HG03342 (cell line): ENCODE data around the gene KCTD17.

Experiments used
- ATAC-seq: cut with Tn5 transposase; IDR thresholded peaks from one replicate; pipeline ENCODE4 v1.9.1; 2021; ENCODE audit warnings: mild to moderate bottlenecking, moderate library complexity; ENCODE audit not compliant: unreplicated experiment

The KCTD17 gene

DNA sequence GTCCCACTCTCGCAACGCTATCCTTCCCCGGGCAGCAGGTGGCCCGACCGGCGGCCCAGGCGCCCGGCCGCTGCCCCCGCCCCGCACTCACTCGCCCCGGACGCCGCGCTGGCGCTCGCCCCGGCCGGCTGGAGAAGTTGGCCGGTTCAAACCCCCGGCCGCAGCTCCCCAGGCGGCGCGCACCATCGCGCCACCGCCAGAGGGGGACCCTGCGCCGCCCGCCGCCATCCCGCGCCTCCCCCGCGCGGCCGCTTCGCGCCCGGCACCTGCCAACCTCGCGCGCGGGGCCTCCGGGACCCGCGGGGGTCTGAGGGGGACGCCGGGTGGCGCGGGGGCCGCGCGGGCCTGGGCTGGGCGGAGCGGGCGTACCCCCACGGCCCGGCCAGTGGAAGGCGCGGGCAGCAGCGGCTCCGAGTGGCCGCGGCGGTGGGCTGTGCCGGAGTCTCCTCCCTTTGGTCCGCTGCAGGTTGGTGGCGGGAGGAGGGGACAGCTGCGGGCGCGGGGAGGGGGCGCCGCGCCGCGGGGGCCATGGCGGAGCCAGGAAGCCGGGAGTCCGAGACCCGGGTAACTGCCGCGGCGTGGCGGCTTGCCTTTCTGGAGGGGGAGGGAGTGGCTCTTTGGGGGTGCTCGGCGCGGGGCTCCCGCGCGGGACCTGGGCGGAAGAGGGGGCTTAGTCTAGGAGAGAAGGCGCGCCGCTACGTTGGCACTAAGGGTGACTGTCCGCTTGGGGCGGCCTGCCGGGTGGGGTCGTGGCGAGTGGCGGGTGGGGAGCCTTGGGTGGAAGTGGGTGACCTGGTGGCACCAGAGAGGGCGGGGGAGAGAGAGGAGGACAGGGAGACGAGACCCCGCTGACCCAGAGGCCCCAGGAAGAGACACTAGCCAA is 32.0 kb upstream of the KCTD17 start, which contains the start of the genes MPST and TST:
TSS of gene MPST (plus strand) at position 434 of the 883 bp plus-strand sequence. CDS start at position 529, 95 bp downstream.
TSS of gene TST (minus strand) at position 139 of the 883 bp plus-strand sequence. CDS start 715 bp downstream, outside the sequence.
- ATAC-seq = peak; percentile 68

DNA sequence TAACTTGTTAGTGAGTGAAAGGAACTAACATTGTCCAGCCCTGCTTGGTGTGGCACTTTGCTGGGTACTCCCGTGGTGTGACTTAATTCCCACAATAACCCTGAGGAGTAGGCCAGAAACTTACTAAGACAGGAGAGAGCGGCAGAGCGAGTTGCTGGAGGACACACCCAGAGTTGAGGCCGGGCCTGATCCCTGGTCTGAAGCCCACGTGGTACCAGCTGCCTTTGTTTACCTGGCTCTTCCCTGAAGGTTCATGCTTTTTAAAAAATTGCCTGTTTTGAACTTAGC is 31.4 kb upstream of the KCTD17 start:
- ATAC-seq = no peak

- no peak for ATAC-seq
These were observed 30.5 kb upstream of the KCTD17 start for GRCh38 chr22:37021041-37021440.

GRCh38 chr22:37021710-37022482 is 29.6 kb upstream of the KCTD17 start:
- ATAC-seq = no peak

DNA sequence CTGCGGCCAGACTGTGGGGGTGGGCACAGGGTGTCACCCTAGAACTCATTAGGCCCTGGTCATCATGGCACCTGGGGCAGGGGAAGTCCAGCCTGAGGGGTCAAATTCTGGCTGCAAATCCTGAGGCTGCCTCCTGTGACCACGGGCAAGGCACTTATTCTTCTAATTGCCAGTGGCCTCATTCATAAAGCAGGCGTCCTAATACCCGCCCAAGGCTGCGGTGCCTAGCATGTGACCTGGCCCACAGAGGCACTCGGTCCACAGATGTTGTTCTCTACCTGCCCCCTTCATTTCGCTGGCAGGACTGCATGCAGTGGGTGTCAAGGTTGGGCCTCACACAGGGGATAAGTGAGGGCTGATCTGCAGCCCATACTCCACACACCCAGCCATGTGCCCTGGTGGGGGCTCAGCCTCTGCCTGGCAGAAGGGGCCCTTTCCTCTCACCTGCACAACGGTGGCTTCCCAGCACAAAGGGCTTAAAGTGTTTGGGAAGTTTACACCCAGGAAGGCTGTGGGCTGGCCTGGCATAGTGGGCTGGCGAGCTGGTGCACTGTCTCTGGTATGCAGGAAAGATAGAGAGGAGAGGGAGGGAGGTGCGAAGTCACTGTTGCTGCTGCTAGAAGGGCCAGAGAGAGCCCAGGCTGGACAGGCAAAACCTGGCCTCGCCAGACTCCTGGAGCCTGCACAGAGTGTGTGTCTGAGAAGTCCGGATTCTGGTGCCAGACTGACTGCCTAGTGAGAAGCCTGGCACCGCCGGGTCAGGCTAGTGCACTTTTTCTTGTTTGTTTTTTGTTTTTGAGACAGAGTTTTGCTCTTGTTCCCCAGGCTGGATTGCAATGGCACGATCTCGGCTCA is 28.8 kb upstream of the KCTD17 start:
- ATAC-seq = no peak

DNA sequence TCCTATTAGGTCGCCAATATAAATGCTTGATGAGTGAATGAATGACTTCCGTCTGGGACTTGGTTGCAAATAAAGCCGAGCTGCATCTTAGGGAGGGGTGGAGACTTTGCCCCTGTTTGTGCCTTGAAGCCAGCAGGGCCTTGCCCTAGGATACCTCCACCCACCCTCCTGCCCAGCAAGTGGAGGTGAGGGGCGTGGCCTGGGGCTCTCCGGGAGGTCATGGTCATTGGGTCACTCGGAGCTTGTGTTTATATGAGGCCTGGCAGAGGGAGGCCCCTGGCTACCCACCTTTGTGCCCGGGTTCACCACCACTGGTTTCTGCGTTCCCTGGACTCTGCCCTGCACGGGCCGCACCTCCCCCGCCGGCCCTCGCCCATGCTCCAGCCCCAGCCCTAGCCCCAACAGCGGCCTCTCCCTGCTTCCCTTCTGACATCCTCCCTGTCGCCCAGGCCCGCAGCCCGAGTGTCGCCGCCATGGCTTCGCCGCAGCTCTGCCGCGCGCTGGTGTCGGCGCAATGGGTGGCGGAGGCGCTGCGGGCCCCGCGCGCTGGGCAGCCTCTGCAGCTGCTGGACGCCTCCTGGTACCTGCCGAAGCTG is 27.7 kb upstream of the KCTD17 start:
- no peak for ATAC-seq

DNA sequence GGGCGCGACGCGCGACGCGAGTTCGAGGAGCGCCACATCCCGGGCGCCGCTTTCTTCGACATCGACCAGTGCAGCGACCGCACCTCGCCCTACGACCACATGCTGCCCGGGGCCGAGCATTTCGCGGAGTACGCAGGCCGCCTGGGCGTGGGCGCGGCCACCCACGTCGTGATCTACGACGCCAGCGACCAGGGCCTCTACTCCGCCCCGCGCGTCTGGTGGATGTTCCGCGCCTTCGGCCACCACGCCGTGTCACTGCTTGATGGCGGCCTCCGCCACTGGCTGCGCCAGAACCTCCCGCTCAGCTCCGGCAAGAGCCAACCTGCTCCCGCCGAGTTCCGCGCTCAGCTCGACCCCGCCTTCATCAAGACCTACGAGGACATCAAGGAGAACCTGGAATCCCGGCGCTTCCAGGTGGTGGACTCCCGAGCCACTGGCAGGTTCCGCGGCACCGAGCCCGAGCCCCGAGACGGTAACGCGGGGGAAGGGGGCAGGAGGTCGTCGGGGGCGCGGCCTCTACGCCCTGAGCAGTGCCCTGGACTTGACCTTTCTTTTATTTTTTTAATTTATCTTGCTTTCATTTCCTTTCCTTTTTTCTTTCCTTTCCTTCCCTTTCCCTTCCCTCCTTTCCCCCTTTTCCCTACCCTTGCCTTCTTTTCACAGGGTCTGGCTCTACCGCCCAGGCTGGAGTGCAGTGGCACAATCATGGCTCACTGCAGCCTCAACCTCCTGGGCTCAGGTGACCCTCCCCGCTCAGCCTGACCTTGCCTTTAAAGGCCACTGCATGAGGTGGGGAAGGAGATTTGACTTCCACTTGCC is 27.0 kb upstream of the KCTD17 start:
- ATAC-seq = no peak

GRCh38 chr22:37025500-37026070 is 26.0 kb upstream of the KCTD17 start:
- ATAC-seq = no peak

DNA sequence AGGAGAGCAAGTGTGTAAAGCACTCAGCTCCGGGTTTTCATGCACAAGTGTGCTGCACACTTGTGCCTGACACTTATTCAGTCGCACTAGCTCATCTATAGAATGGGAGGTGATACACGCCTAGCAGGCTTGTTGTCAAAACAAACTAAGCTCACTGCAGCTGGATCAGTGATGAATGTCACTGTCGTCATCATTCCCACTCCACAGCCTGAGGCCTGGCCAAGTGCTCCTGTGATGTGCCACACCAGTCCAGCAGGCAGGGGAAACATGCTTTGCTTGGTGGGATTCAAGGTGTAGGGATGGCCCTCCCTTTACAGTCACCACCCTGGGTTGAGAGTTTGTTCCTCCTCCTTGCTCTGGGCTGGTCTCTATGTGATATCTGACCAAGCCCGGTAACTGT is 25.2 kb upstream of the KCTD17 start:
- no peak for ATAC-seq

- no peak for ATAC-seq
These were observed 24.0 kb upstream of the KCTD17 start for GRCh38 chr22:37027556-37027955.

GRCh38 chr22:37028692-37029674 is 22.6 kb upstream of the KCTD17 start:
- ATAC-seq = no peak

DNA sequence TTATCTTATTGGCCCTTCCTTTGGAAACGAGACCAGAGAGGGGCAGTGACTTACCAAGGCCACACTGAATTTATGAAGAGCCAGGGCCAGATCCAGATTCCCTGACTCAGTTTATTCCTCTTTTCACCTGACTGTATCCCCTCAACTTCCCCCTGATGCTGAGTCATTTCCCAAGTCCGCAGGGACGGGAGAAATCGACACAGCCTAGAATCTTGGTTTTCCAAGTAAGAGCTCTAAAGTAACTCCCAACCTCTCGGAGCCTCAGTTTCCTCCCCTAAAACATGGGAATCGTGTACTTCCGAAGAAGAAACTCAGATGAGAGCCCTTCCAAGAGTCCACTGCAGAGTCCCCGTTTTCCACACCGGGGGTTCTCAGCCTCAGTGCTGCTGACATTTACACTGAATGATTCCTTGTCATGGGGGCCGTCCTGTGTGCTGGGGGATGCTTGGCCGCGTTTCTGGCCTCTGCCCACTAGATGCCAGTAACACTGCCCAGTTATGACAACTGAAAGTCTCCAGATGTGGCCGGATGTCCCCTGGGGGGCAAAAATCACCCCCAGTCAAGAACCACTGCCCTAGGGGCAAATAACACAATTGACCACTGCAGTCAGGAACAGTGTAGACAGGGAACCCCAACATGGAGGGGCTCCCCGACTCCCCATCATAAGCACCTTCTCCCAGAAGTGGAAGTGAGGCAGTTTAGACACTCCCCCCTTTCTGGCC is 20.8 kb upstream of the KCTD17 start:
- no peak for ATAC-seq

DNA sequence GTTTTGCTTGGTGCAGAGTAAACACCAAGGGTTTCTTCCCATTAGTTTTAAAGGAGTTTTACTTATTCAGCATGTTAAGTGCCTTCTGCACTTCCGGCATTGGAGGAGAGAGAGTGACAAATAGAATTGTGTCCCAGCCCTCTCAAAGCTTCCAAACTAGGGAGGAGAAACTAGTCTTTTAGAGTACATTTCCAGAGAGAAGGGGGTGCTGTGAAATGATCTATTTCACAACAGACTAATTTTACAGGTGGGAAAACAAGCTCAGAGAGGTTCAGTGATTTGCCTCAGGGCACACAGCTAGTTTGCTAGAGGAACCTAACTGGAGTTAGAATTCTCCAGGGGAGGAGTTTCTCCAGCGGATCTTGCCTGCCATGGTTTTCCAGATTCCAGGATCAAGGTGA is 19.4 kb upstream of the KCTD17 start:
- ATAC-seq = no peak

DNA sequence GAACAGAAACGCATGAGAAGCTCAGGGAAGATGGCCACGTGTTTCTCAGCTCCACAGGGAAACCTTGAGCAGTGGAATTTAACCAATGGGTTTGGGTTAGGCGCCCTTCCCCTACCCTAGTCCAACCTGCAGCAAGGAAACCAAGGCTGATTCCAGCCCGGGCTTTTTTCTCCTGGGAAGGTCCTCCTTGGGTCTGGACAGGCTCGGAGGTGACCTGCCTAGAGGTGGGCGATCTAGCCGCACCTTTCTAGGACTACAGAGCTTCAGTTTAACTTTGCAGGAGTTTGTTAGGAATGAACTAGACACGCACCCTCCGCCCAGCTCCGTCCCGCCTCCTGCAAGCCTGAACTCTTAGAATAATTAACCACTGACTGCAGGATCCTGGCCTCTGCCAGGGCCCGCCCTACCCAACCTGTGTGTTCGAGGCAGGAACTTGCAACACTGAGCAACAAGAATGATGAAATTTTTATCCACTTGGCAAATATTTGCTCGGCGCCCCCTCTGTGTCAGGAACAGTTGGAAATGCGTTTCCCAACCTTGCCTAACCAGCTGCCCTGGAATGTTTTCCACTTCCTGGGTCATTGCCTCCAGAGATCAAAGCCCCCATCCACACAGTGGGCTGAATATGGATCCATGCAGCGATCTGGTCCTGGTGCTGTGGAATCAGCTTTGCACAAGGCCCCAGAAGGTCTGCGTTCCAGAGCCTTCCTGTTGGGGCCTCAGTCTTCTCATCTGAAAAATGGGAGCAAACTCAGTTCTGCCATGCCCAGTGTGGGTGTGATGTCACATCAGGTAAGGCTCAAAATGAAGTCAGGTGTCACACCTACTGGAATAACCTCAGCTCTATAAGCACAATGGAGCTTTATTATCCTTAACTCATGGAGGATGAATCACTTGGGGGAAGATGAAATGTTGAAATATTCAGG is 18.7 kb upstream of the KCTD17 start:
- no peak for ATAC-seq

DNA sequence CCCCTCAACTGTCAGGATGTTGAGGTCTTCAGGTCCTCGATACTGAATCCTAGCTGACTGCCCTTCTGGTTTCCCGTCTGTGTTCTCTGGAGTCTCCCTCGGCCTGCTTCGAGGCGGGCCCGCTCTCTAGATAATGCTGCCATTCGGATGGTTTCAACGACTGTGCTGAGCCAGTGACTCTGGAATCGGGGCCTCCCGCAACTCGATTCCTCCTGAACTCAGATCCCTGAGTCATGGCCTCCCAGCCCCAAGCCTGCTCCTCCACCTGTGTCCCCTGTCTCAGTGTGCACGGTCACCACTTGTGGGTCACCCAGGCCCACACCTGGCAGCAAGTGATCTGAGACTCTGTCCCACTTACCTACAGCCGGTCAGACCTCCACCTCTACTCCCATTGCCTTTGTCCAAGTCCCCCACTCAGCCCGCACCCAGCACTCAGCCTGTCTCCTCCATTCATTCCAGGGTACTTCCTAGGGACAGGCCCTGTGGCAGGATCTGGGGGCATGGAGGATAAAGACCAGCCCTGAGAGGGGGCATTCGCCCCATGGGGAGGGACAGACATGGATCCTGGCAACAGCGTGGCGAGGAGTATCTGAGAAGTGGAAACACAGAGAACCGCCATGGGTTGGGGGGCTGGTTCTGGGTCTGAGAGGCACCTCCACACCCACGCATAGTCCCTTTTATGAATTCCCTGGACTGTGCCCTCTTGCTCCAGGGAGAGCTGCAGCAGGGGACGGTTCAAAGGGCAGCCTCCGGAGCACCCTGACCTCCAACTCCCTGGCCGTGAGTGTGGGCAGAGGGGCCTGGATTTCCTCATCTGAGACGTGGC is 17.7 kb upstream of the KCTD17 start:
- no peak for ATAC-seq
